Right lobe of liver (tissue), 6 donors: ENCODE results near the gene ALDH6A1. TPM values are rescaled to one million over a fixed set of nuclear protein-coding genes. Genes with fewer than 3 reads are reported as not detected.

Source experiments
- ATAC-seq, 4 donors: fragments of 200-7000 bp; cut with Tn5 transposase; one replicate each; pipeline ENCODE4 v1.9.1; 2020; ENCODE audit warnings: mild to moderate bottlenecking in 4 of 4, moderate library complexity in 4 of 4
- DNase-seq, 3 donors: peaks; one replicate each; pipeline ENCODE4 v3.0.0-alpha.2; 2020
- H3K27ac ChIP-seq, 3 donors: fragments of 200-600 bp; one replicate each; pipeline ENCODE4 v1.8.0; 2022
- H3K27me3 ChIP-seq, 2 donors: fragments of 200-600 bp; one replicate each; pipeline ENCODE4 v1.8.0; 2022
- H3K36me3 ChIP-seq, 4 donors: fragments of 200-600 bp; sonication (generic) in 1 of 4; one replicate each; pipeline versions ENCODE4 v1.5.1 to v1.8.0; 2017 to 2022; ENCODE audit warnings: control low read depth in 1 of 4
- H3K4me1 ChIP-seq, 4 donors: fragments of 200-600 bp; sonication (generic) in 1 of 4; one replicate each; pipeline versions ENCODE4 v1.5.1 to v1.8.0; 2017 to 2022; ENCODE audit warnings: control low read depth in 1 of 4
- H3K4me3 ChIP-seq, 3 donors: fragments of 200-600 bp; one replicate each; pipeline ENCODE4 v1.8.0; 2022
- H3K9me3 ChIP-seq, 4 donors: fragments of 200-600 bp; sonication (generic) in 1 of 4; one replicate each; pipeline versions ENCODE4 v1.5.1 to v1.8.0; 2017 to 2022; ENCODE audit warnings: control low read depth in 1 of 4
- POLR2A ChIP-seq: fragments of 450-650 bp; IDR thresholded peaks from one replicate; pipeline ENCODE4 v1.6.1; 2017; ENCODE audit warnings: antibody characterized with exemption, mild to moderate bottlenecking
- WGBS: methylation state at CpG from one replicate; pipeline ENCODE4 v1.1.6; 2018; ENCODE audit warnings: low coverage, low lambda C conversion rate; ENCODE audit not compliant: insufficient coverage; ENCODE audit errors: missing lambda C conversion rate; 5-methylcytosine and 5-hydroxymethylcytosine counted together
- intact Hi-C, 2 donors: fragments of 100-400 bp; cut with DNase I; formaldehyde crosslinking; loops; one replicate each; pipeline versions ENCODE4 v1.11.2 to v1.14.1; 2022
- total RNA-seq, 6 experiments: library from RNA; depleted of rRNA in 2 of 6; stranded (reverse); fragments of >200 nt in 2 of 6; fragmentation: NEBNext Ultra II Directional in 3 of 6; extraction: Animal tissue kit (Norgen Biotek cat#: 25700) in 3 of 6; gene quantifications; one replicate each; pipeline versions ENCODE4 v1.1.0 to v1.2.4, GENCODE V29; 2016 to 2023
- TF ChIP-seq, protein P1 (sequence below), 4 donors: fragments of 200-600 bp in 3 of 4; fragments of 450-650 bp in 1 of 4; IDR thresholded peaks; one replicate each; pipeline versions ENCODE4 v1.5.1 to v1.8.0; 2016 to 2022; ENCODE audit warnings: antibody characterized with exemption in 4 of 4, mild to moderate bottlenecking in 2 of 4
- donor health status: DM: no; HTN: yes; CAD: no.
- donor health status: DM: no; HTN: no; CAD: no.
- donor health status: DM: no; HTN: no; CAD: no.
- donor health status: DM: no; HTN: yes; CAD: no.
- donor health status: DM: no; HTN: yes; CAD: no.

Gene ALDH6A1
- total RNA-seq, 6 experiments from 2014 or later = 99.1 to 449 (median 221) TPM

DNA sequence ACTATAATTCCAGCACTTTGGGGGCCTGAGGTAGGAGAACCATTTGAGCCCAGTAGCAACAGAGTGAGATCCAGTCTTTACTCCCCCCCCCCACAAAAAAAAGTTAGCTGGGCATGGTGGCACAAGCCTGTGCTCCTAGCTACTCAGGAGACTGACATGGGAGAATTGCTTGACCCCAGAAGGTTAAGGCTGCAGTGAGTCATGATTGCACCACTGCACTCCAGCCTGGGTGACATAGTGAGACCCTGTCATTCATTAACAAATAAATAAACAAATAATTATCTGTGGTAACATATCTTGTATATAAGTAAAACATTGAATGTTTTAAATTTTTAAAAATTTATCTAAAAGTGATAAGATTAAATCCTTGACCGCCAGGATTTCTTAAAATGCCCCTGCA lies 70.0 kb downstream of the ALDH6A1 start:
- Histone ChIP-seq H3K9me3 (no peaks in the 10 kb centered on the region), H3K27me3 (no peaks in the 10 kb centered on the region), H3K4me3 (no peak overlapping the region), H3K4me1 (peaks cover 0 to 25% (median 9%) of the 10 kb centered on the region in 4 donors), H3K27ac (peak overlapping the region; percentile 8 to 65 (median 48)), H3K36me3 (peaks cover 0 to 22% (median 4%) of the 10 kb centered on the region in 4 donors)
- DNase-seq (peak in 1 of 3 donors; percentile 40), ATAC-seq (peak; percentile 22 to 59 (median 35))
- 38% methylated on average over 1 of the region's 1 CpG for WGBS
- TF ChIP-seq, protein P1, sequence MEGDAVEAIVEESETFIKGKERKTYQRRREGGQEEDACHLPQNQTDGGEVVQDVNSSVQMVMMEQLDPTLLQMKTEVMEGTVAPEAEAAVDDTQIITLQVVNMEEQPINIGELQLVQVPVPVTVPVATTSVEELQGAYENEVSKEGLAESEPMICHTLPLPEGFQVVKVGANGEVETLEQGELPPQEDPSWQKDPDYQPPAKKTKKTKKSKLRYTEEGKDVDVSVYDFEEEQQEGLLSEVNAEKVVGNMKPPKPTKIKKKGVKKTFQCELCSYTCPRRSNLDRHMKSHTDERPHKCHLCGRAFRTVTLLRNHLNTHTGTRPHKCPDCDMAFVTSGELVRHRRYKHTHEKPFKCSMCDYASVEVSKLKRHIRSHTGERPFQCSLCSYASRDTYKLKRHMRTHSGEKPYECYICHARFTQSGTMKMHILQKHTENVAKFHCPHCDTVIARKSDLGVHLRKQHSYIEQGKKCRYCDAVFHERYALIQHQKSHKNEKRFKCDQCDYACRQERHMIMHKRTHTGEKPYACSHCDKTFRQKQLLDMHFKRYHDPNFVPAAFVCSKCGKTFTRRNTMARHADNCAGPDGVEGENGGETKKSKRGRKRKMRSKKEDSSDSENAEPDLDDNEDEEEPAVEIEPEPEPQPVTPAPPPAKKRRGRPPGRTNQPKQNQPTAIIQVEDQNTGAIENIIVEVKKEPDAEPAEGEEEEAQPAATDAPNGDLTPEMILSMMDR (IDR thresholded peaks at IDR 0.05) = no peak
- no peak for TF ChIP-seq POLR2A
- intact Hi-C loops = no loop called here

DNA sequence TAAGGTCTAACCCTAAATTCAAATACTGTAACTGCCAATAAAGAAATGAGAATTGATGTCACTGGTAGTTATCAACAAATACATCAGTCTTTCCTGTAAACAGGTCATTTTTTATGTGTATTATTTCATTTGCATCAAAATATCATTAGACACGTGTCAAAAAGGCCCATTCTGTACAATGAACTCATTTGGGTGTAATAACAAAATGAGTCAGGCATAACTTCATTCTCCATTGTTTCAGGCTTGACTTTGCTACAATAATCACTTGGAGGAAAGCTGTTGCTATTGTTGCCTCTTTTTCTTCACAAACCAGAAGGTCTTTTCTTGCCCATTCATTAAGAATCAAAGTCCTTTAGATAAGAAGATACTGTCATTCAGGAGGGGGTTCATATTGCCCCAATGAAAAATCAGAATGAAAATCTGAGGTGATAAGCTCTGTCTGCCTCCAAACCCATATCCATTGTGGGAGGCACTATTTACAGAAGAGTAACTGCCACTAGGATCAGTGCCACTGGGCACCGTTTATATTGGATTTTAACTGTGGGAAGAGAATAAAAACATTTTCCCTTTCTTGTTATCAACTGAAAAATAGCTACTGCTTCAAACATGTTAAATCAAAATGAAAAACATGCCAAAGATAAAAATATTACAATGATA lies 75.3 kb downstream of the ALDH6A1 start:
- peaks cover 0 to 5% (median 2%) of the 10 kb centered on the region in 4 donors for H3K4me1 ChIP-seq
- no peaks in the 10 kb centered on the region for H3K9me3 ChIP-seq
- no peak overlapping the region for H3K4me3 ChIP-seq
- 69% methylated on average over 2 of the region's 2 CpGs for WGBS
- ATAC-seq = no peak
- H3K27me3 ChIP-seq = no peaks in the 10 kb centered on the region
- no peak for DNase-seq
- intact Hi-C loops = no loop called here
- H3K36me3 ChIP-seq = peaks cover 0 to 25% (median 4%) of the 10 kb centered on the region in 4 donors
- H3K27ac ChIP-seq = no peak overlapping the region
- no peak for TF ChIP-seq POLR2A
- TF ChIP-seq, protein P1 (IDR thresholded peaks at IDR 0.05) = no peak

Other genes starting within 250 kb of the ALDH6A1 start
- gene PTGR2, start 232.6 kb downstream of the ALDH6A1 start, total RNA-seq = 10 to 100 TPM in 4 of 6 experiments, 1 to 10 TPM in 2; 8.0 to 22.4 (median 12.4) TPM
- gene ZNF410, start 197.6 kb downstream of the ALDH6A1 start, total RNA-seq = 10 to 100 TPM; 14.9 to 20.8 (median 18.3) TPM
- 1 to 10 TPM; 1.3 to 2.3 (median 1.5) TPM for gene FAM161B, start 134.4 kb downstream of the ALDH6A1 start, total RNA-seq
- gene COQ6, start 134.2 kb downstream of the ALDH6A1 start, total RNA-seq = 10 to 100 TPM; 11.6 to 60.9 (median 16.8) TPM
- 100 to 1,000 TPM in 4 of 6 experiments, 10 to 100 TPM in 2; 96.6 to 334 (median 150) TPM for gene ENTPD5, start 65.2 kb downstream of the ALDH6A1 start, total RNA-seq
- 1 to 10 TPM in 5 of 6 experiments, under 1 TPM in 1; 0.81 to 3.3 (median 1.3) TPM for gene BBOF1, start 65.1 kb downstream of the ALDH6A1 start, total RNA-seq
- gene LIN52, start 503 bp upstream of the ALDH6A1 start, total RNA-seq = 10 to 100 TPM in 1 of 6 experiments, 1 to 10 TPM in 5; 2.3 to 59.5 (median 4.8) TPM
- gene VSX2, start 155.0 kb upstream of the ALDH6A1 start, total RNA-seq = not detected
- 10 to 100 TPM; 20.3 to 39.3 (median 32.2) TPM for gene ABCD4, start 218.5 kb upstream of the ALDH6A1 start, total RNA-seq